Stimulated activated CD8-positive, alpha-beta memory T cell treated with anti-CD3 and anti-CD28 coated beads, Interleukin-12 subunit alpha, Interleukin-12 subunit beta, amount 100 ng/mL, for 24 hours (primary cell): ENCODE data around the gene PCGF2.

ENCODE experiments used
- DNase-seq: peaks from one replicate; pipeline ENCODE4 v3.0.0-alpha.2; 2020; ENCODE audit errors: extremely low read depth

PCGF2 gene

DNA sequence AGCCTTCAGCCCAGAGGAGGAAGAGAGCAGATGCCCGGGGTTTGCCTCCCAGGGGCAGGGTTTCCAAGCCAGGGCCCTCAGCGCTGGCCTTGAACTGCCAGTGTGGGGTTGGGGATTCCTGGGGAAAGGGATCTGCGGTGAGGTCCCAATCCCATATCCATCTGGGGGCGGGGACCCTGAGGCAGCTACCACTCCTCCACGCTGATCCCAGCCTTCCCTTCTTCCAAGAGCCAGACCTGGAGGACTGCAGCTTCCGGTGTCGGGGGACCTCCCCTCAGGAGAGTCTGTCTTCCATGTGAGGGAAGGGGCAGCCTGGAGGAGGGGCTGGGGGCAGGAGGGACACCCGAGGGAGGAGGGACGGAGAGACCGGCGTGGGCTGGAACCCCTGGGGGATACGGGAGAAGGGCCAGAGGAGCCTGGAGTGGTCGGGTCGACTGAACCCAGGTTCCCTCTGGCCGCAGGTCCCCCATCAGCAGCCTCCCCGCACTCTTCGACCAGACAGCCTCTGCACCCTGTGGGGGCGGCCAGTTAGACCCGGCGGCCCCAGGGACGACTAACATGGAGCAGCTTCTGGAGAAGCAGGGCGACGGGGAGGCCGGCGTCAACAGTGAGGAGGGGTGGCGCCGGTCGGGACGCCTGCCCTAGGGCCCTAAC is 28.7 kb downstream of the PCGF2 start:
- no peak for DNase-seq

DNA sequence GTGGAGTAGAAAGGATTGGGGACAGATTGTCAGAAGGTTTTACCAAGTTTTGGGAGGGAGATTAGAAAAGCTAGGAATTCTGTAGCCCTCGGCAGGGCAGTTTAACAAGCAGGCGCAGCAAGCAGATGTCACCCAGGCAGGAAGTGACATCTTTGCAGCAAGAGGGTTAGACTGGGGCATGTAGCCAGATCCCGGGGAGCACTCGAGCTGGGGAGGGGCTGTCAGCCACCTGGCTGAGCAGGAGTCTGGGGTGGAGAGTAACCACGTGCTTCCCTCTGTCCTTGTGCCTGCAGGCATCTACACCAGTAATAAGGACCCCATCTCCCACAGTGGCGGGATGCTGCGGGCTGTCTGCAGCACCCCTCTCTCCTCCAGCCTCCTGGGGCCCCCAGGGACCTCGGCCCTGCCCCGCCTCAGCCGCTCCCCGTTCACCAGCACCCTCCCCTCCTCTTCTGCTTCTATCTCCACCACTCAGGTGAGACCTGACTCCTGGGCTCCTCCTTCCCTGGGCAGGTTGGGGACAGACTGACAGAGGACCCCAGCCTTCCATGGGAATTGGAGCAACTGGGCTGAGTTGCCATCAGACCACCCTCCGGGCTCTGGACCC is 30.9 kb downstream of the PCGF2 start:
- DNase-seq = no peak

DNA sequence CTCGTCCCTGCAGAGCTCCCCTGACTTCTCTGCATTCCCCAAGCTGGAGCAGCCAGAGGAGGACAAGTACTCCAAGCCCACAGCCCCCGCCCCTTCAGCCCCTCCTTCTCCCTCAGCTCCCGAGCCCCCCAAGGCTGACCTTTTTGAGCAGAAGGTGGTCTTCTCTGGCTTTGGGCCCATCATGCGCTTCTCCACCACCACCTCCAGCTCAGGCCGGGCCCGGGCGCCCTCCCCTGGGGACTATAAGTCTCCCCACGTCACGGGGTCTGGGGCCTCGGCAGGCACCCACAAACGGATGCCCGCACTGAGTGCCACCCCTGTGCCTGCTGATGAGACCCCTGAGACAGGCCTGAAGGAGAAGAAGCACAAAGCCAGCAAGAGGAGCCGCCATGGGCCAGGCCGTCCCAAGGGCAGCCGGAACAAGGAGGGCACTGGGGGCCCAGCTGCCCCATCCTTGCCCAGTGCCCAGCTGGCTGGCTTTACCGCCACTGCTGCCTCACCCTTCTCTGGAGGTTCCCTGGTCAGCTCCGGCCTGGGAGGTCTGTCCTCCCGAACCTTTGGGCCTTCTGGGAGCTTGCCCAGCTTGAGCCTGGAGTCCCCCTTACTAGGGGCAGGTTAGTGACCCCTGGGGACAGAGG is 31.6 kb downstream of the PCGF2 start:
- no peak for DNase-seq

DNA sequence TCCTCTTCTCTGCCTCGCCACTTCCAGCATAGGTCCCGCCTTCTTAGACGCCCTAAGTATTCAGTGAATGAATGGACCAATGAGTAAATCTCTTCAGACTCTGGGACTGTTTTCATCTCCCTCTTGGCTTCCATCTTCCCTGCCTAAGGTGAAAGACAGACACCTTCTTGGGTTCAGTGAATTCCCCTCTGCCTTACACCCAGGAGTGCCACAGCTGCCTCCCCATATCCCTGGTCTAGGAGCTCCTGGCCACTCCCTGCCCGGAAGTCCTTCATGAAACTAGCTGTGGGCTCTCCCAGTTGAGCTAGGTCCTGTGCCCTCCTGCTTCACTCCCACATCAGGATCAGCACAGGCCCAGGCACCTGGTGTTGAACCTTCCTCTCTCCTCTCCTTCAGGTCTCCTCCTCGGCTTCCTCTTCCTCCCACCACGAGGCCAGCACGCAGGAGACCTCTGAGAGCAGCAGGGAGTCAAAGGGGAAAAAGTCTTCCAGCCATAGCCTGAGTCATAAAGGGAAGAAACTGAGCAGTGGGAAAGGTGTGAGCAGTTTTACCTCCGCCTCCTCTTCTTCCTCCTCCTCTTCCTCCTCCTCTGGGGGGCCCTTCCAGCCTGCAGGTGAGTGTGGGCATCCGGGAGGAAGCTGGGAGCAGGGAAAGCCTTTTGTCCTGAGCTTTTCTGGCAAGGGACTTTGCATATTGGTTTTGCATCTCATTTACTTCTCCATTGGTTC is 32.8 kb downstream of the PCGF2 start:
- DNase-seq = no peak

DNA sequence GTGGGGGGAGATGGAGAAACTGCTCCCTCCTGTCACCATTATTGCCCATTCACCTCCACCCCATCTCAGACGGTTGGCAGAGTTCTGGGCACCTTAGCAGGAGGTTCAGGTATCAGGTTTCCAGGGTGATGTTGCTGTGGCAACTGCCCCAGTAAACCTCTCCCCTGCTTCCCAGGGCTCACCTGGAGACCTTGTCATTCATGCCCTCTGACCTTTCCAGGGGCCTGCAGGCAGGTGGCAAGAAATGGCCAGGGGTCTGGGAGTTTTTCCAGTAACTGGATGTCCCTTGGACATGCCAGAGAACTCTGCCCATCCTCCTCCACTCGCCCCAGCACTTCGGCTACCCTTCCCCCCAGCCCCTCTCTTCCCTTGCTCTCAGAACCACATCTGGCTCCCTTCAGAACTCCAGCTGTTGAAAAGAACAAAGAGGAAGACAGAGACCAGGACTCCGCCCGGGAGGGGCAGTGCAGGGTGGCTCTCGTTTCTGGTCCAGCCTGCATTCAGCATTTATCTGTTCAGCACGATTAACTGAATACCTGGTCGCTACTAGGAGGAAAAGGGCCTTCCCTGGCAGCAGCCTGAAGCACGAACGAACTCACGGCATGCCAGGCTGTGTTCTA is 34.6 kb downstream of the PCGF2 start:
- DNase-seq = no peak

DNA sequence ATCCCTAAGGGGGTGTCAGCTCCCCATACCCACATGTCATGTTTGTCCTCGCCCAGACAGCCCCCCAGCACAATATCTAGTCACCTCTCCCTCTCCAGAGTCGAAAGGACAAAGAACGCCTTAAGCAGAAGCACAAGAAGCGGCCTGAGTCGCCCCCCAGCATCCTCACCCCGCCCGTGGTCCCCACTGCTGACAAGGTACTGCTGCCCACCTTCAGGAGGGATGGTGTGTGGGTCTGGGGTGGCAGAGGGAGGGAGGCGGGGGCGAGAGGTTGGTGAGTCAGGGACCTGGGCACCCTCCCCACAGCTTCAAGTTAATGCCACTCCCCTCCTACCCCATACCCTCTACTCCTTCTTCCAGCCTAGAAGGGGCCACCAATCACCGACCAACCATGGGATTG is 35.5 kb downstream of the PCGF2 start:
- DNase-seq = no peak

DNA sequence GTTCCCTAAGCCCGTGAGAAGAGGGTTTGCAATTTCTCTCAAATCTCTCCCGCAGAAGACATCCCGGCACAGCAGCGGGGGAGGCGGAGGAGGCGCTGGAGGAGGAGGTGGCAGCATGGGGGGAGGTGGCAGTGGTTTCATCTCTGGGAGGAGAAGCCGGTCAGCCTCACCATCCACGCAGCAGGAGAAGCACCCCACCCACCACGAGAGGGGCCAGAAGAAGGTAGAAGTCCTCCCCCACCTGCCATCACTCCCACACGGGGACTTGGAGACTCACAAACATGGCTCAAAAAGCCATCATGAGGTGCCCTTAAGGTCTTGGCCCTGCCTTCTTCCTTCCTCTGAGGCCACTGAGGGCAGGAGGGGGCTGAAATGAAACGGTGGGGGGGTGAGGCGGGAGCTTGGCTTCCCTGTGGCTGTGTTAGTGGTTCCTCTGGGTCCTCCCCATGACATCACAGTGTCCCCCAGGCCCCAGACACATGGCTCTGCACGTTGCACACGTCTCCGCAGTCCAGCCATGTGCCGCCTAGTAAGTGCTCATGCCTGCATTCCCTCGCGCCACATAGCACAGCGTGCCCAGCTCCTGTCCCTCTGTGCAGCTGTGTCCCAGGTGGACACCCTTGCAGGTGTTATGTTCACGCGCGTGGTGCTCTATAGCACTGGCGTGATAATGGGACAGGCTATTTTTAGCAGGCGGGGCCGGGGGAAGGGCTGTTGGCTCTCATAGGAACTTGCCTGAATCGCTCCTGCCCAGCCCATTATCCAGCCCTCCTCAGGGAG is 36.2 kb downstream of the PCGF2 start:
- DNase-seq = no peak

DNA sequence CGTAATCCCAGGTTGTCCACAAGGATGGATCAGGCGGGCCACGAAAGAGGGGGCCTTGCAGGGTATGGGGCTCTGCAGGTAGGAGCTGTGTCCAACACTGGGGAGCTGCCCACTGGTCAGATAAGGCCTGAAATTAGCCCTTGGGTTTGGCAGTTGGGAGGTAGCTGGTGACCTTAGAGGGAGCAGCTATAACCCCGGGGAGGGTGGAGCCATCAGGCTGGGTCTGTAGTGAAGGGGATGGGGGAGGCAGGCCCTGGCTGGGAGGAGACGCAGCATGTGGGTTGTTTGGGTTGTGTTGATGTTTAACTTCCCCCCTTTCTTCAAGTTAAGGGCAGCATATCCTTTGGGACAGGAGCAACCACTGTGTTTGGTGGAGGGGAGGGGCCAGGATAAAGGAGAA is 37.2 kb downstream of the PCGF2 start:
- DNase-seq = no peak

DNA sequence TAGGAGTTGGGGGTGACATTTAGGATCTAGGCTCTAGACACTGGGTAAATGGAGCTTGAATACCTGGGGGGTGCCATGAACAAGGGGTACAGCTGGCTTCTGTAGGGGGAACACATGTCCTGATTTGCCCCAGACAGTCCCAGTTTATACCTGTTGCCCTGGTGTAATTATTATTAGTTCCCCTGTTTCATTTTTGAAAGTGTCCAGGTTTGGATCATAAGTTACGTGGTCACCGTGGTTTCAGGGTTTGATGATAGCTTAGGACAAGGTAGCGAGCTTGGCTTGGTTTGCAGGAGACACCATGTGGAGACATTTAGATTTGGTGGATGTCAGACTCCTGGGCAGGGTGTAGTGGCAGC is 37.6 kb downstream of the PCGF2 start:
- DNase-seq = no peak

DNA sequence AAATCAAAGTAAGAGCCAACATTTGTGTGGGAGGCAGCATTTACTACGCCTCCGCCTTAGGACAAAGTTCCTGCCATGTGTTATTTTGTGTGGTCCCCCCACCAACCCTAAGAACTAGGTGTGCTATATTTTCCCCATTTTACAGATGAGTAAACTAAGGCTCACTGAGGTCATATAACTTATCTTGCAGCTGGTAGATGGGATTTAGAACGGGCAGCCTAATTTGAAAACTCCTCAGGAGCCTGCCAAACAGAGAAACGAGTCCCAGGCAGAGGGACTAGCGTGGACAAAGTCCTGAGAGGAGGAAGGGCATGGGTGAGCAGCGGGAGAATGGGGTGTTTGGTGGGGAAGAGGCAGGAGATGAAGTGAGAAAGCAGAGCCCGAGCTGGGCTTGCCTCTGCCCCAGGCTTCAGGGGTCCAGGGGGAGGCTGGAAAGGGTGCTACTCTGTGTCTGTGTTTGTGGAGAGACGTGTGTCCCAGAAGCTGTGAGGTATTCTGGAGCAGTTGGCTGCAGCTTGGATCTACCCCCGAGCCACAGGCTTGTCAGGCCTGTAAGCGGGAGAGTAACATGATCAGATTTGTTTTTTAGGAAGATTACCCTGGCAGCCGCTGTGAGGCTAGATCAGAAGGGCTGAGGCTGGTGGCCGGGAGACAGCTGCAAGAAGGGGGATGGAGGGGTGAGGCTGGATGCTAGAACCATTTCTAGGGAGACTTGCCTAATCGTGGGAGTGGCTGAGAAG is 38.1 kb downstream of the PCGF2 start:
- no peak for DNase-seq

DNA sequence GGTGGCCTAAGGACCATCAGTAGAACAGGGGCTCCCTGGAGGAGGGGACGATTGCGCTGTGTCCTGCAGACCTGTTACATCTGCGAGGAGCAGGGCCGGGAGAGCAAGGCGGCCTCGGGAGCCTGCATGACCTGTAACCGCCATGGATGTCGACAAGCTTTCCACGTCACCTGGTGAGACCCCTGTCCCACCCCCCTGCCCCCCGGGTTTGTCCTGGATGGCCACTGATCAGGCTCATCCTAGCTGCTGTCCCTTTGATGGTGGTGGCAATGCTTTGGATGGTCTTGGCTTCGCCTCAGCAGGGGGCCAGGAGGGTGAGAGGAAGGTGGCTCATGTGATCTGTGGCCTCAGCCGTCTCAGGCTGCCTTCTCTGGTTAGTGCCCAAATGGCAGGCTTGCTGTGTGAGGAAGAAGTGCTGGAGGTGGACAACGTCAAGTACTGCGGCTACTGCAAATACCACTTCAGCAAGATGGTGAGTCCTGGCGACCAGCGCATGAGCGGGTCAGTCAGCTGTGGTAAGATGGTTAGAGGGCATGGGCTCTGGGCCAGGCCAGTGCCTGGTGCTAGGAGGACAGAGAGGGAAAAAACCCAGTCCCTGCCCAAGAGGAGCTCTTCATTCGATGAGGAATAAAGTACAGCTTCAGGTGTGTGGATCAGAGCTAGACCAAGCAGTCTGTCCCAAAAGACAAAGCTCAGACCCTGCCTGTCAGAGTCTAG is 38.9 kb downstream of the PCGF2 start:
- no peak for DNase-seq

DNA sequence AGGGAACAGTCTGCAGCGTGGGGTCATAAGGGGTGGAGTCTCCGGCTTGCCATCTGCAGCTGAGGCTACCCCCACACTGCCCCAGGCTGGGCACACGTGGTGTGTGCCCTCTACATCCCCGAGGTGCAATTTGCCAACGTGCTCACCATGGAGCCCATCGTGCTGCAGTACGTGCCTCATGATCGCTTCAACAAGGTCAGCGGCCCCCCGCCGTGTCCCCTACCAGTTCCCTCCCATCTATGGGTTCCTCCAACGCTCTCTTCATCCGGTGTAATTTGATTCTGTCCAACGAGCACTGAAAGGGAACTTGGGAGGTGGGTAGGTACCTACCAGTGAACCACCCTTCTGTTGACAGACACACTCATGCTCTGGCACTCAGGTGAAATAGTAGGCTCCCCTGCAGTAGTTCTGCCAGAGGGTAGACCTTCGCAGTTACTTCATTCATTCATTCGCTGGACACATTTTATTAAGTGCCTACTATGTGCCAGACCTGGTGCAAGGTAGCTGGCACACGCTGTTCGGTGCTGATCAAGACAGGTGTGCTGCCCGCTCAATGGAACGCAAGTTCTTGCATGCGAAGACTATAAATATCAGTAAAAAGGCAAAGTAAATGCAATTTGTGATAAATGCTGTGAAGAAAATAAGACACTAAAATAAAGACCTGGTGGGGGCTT is 40.3 kb downstream of the PCGF2 start:
- no peak for DNase-seq

DNA sequence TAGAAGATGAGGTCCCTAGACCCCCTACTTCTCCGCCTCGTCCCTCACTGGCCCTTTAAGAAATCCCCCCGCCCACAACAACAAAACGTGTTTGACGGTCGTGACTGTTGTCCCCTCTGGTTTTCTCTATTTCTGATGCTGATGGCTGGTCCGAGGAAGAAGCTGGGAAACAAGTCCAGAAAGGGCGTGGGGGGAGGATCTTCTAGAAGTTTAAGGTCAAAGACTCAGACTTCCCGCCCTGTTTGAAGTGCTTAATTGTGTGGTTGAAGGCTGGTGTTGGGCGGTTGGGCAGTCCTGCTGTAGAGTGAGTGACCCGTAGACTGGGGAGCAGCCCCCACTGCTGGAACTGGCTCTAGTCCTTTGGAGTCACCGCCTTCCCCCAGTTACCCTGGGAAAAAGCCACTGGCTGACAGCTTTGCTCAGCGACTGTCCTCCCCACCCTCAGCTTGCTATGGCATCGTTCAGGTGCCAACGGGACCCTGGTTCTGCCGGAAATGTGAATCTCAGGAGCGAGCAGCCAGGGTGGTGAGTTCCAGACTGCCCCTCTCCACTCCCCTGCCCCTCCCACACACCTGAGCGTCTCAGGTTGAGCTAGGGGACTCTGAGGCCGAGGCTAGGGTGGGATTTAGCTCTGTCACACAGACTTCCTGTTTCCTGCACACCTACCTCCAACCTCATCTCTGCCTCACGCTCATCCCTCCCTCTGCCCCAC is 41.5 kb downstream of the PCGF2 start:
- DNase-seq = no peak

DNA sequence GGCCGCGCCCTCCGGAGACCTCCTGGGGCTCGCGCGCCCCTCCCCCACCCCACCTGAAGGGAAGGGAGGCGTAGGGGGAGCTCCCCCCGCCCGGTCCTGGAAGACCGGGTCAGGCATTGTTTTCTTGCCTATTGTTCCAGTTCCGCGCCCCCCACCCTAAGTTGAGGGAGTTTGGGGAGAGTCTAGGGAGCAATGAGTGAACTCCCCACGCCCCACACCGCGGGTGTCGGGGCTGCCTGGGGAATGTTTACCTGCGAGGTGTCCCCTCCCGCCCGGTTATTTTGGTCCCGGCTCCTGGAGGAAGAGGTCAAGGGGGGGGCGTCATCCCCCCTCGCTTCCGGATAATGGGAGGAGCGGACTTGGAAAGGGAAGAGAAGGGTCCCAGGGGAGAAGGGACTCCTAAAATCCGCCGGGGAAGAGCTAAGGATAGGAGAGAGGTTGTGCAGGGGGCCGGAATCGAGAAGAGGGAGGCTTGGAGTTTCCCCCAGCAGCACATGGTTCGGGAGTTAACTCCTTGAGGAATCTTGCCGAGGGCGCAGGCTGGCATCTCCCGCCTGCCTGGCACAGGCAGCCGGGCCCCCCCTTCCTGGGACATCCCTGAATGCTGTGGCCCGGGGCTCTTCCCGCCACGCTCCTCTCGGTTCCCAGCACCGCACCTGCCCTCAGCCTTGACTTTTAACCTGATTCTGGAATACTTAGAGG is 42.2 kb downstream of the PCGF2 start:
- no peak for DNase-seq

DNA sequence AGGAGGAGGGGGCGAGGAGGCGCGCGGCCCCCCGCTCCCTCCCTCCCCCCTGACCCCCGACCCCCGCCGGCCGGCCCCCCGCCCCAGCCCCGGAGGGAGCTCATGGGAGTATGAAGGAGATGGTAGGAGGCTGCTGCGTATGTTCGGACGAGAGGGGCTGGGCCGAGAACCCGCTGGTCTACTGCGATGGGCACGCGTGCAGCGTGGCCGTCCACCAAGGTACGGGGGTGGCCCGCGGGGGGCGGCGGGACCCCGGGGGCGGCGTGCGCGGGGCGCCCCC is 42.7 kb downstream of the PCGF2 start:
- no peak for DNase-seq

DNA sequence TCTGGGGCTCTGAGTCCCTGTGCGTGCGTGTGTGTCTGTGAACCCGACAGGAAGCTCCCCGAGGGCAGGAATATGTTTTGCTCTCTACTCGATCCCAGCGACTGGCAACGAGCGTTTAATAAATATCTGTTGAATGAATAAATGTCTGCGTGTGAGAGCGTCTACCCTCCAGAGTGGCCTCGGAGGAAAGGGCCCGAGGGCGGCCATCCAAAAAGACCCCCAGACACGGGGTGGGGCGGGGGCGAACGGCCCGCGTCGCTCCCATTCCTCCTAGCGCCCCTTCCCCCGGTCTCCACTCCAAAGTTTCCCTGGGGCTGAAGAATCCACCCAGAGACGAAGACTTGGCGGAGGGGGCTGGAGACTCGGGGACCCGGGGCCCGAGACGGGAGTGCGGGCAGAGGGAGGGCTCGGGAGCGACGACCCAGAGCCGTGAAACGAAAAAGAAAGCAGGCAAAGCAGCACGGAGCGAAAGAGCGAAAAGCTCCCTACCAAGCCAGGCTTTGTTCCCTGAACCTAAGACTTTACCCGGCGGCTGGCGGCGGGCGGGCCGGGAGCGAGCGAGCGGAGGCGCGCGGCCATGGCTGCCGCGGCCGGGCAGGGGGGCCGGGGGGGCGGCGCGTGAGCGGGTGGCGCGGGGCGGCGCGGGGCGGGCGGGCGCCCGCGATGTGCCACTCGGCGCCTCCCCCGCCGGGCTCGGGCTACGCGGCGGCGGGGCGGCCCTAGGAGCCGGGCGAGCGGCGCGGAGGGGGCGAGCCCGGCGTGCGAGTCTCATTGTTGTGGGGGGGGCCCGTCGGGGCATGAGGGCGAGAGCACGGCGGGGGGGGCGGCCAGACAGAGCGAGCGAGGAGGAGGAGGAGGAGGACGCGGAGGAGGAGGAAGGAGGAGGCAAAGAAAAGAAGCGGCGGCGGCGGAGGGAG is 43.3 kb downstream of the PCGF2 start, which contains the start of gene MLLT6:
TSS of gene MLLT6 (plus strand) at position 668 of the 917 bp plus-strand sequence. CDS start 360 bp downstream, outside the sequence.
- DNase-seq = no peak
